ENCODE data around the gene SECISBP2L. TPM values are rescaled to one million over a fixed set of nuclear protein-coding genes. Genes with fewer than 3 reads are reported as not detected.

The SECISBP2L gene
- total RNA-seq, 1 donor from 2014 or later, result 119 TPM

DNA sequence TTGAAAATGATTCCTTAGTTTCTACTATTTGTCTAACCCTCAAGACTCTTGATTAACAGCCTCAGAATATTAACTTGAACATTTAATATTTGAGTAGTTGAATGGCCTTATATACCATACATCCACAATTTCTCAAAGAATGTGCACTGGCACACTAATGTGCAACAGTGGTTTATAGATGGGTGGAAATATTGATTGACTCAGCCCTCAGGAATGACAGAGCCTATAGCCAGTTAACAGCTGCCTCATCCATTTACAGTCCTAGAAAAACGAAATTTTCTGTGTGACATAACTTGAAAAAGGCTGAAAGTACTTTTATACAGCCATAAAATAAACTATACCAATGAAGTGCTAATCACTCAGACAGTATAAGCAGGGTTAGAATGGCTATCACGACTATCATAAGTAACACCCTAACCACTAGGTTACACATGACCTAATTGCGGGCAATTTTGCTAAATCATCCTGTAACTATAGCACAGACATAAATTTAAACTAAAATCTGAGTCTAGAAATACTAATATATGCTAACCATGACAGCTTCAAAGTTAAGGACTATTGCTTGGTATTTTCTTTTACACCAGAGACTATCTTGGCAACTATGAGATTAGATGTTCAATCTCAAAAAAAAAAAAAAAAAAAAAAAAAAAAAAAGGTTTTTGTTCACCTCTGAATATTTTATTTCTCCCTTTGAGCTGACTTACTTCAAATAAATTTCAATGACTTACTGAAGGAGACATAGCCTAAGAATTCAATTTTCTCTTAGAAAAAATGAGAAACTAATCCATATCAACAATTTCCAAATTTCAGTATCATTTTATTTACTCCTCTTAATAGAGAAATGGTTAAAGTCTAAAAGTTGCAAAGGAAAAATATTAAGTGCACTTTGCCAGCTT lies 9.3 kb downstream of the SECISBP2L start:
- Histone ChIP-seq H3K9me3 (no peaks in the 10 kb centered on the region), H3K36me3 (peaks cover 47% of the 10 kb centered on the region), H3K27me3 (no peaks in the 10 kb centered on the region), H3K4me3 (no peak overlapping the region), H3K4me1 (peaks cover 30% of the 10 kb centered on the region), H3K27ac (no peak overlapping the region)
- TF ChIP-seq, protein P1, sequence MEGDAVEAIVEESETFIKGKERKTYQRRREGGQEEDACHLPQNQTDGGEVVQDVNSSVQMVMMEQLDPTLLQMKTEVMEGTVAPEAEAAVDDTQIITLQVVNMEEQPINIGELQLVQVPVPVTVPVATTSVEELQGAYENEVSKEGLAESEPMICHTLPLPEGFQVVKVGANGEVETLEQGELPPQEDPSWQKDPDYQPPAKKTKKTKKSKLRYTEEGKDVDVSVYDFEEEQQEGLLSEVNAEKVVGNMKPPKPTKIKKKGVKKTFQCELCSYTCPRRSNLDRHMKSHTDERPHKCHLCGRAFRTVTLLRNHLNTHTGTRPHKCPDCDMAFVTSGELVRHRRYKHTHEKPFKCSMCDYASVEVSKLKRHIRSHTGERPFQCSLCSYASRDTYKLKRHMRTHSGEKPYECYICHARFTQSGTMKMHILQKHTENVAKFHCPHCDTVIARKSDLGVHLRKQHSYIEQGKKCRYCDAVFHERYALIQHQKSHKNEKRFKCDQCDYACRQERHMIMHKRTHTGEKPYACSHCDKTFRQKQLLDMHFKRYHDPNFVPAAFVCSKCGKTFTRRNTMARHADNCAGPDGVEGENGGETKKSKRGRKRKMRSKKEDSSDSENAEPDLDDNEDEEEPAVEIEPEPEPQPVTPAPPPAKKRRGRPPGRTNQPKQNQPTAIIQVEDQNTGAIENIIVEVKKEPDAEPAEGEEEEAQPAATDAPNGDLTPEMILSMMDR (IDR thresholded peaks at IDR 0.05), result no peak
- ATAC-seq, result no peak
- DNase-seq, result no peak
- intact Hi-C loops (cut with DNase I), result no loop called here

DNA sequence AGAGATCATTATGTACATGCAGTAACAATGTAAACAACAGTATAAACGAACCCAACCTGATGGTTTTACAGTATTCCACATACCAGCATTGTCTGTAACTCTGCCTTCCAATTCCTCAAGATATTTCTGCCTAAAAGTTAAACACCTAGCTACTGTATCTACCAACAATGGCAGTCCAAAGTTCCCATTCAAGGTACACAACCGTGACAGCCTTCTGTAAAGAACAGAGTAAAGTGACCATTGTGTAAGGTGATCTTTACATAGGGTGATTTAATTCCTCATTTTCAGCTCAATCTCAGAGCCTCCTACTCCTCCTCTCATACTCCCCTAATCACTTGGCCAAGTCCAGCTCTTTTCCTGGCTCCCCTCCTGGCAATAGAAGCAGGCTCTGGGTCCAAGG lies 10.4 kb downstream of the SECISBP2L start:
- Histone ChIP-seq H3K27me3 (no peaks in the 10 kb centered on the region), H3K36me3 (peaks cover 57% of the 10 kb centered on the region), H3K4me3 (no peak overlapping the region), H3K9me3 (no peaks in the 10 kb centered on the region), H3K27ac (no peak overlapping the region), H3K4me1 (peaks cover 25% of the 10 kb centered on the region)
- no peak for DNase-seq
- no peak for ATAC-seq
- TF ChIP-seq, protein P1 (IDR thresholded peaks at IDR 0.05), result no peak
- intact Hi-C loops (cut with DNase I), result no loop called here

DNA sequence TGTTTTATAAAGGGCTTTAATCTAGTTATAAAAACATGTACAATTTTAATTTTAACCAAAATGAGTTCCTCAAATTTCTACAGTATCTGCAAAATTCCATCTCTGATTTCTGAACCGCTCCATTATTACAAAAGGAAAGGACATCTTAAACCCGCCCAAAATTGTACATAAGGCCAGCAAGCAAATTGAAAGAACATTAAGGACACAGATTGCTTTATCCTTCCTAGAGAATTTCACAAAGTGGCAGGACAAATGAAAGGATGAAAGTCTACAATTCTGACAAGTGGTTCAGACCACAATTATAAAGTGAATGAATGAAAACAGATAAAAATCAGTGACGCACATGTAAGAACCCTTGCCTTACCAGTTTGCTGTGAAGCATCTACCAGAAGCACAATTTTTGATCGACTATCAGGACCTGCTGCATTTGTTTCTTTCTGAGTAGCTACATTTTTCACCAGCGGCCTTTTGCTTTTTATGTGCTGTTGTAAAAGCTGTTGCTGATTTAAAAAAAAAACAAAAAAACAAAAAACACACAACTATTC lies 13.6 kb downstream of the SECISBP2L start:
- Histone ChIP-seq H3K27me3 (no peaks in the 10 kb centered on the region), H3K4me3 (no peak overlapping the region), H3K4me1 (peaks cover 8% of the 10 kb centered on the region), H3K9me3 (no peaks in the 10 kb centered on the region), H3K36me3 (peaks cover 75% of the 10 kb centered on the region), H3K27ac (no peak overlapping the region)
- DNase-seq, result no peak
- TF ChIP-seq, protein P1 (IDR thresholded peaks at IDR 0.05), result no peak
- intact Hi-C loops (cut with DNase I), result no loop called here
- no peak for ATAC-seq

DNA sequence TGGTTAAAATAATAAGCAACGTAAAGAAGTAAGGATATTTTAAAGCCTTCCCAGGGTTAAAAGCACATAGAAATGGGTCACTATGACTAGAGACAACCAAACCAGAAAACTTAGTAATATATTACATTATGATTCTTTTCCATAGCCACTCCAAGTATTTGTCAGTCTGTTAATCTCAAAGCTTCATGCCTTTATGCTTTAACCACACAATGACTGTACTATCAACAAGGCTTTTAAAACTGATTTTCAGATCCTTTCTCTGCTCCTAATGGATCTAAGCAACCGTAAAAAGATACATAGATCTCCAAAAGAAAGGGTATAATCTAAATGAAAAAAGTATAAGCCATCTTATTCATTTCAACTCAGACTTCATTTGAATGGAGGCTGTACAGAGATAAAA lies 14.4 kb downstream of the SECISBP2L start:
- DNase-seq, result no peak
- Histone ChIP-seq H3K36me3 (peaks cover 75% of the 10 kb centered on the region), H3K27me3 (no peaks in the 10 kb centered on the region), H3K27ac (no peak overlapping the region), H3K4me3 (no peak overlapping the region), H3K9me3 (no peaks in the 10 kb centered on the region), H3K4me1 (peaks cover 2% of the 10 kb centered on the region)
- TF ChIP-seq, protein P1 (IDR thresholded peaks at IDR 0.05), result no peak
- intact Hi-C loops (cut with DNase I), result no loop called here
- ATAC-seq, result no peak

DNA sequence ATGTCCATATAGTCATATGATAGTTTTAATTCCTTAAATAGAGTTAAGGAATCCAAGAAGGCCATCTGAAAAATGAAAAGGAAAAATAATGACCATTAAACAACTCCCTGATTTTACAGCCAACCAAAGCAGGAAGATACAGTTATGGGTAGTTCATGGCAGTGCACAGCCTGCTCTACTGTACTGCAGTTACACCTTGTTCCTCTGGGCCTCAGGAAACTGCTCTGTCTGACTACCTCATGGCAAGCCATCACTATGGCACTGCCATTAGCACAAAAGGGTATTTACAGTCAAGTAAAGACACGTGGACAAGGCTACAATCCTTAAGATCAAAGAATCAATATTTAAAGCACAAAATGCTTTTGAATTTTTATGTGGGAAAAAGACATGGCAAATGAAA lies 19.5 kb downstream of the SECISBP2L start:
- TF ChIP-seq, protein P1 (IDR thresholded peaks at IDR 0.05), result no peak
- H3K9me3 ChIP-seq, result no peaks in the 10 kb centered on the region
- no peak overlapping the region for H3K4me3 ChIP-seq
- DNase-seq (no peak), ATAC-seq (no peak)
- peaks cover 68% of the 10 kb centered on the region for H3K36me3 ChIP-seq
- intact Hi-C loops (cut with DNase I), result no loop called here
- H3K27ac ChIP-seq, result no peak overlapping the region
- no peaks in the 10 kb centered on the region for H3K27me3 ChIP-seq
- no peaks in the 10 kb centered on the region for H3K4me1 ChIP-seq
